ENCODE results near the gene TMEM63C. TPM values are rescaled to one million over a fixed set of nuclear protein-coding genes. Genes with fewer than 3 reads are reported as not detected.
"Not testable (repeated sequence)": the region's sequence is repeated elsewhere in the genome, so short reads cannot be mapped to it uniquely, and the experiment has no call there.

Gene TMEM63C
- total RNA-seq, 1 donor from 2014 or later, result 27.0 TPM

- Histone ChIP-seq H3K9me3 (no peaks in the 10 kb centered on the region), H3K4me3 (no peak overlapping the region), H3K36me3 (peaks cover 0 to 33% of the 10 kb centered on the region in 2 donors), H3K27ac (no peak overlapping the region), H3K27me3 (no peaks in the 10 kb centered on the region), H3K4me1 (peaks cover under 1% of the 10 kb centered on the region)
- no peak for DNase-seq (ENCODE audit: extremely low spot score in 2 of 2)
- no peak for TF ChIP-seq CTCF (IDR thresholded peaks at IDR 0.05)
- no peak for TF ChIP-seq POLR2AphosphoS5 (IDR thresholded peaks at IDR 0.05; ENCODE audit: insufficient read depth in 1 of 2, low read depth in 1 of 2)
- TF ChIP-seq POLR2A (IDR thresholded peaks at IDR 0.05), result no peak
- intact Hi-C loops (cut with DNase I), result no loop called here
Observed at GRCh38 chr14:77276295-77276935, 94.8 kb downstream of the TMEM63C start.

DNA sequence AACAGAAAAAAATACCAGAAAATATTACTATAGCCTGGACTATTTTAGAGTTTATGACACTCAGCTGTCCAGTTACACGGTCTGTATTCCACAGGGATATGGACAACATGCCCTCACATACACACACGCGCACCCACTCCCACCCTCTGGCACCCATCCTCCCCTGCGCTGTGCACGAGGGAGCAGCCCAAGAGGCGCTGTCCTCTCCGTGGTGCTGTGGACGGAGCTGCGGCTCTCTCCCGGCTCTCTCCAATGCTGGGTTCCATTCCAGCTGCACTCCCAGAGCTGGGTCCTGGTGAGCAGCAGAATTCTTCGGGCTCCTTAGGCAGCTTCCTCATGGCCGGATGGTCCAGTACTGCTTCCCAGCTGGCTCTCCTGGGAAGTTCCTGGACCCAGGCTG, 95.4 kb downstream of the TMEM63C start:
- no peak for DNase-seq (ENCODE audit: extremely low spot score in 2 of 2)
- H3K9me3 ChIP-seq, result no peaks in the 10 kb centered on the region
- no peaks in the 10 kb centered on the region for H3K27me3 ChIP-seq
- H3K36me3 ChIP-seq, result peaks cover 0 to 33% of the 10 kb centered on the region in 2 donors
- intact Hi-C loops (cut with DNase I), result no loop called here
- no peak overlapping the region for H3K27ac ChIP-seq
- H3K4me3 ChIP-seq, result no peak overlapping the region
- TF ChIP-seq POLR2AphosphoS5 (IDR thresholded peaks at IDR 0.05; ENCODE audit: insufficient read depth in 1 of 2, low read depth in 1 of 2), result no peak
- no peak for TF ChIP-seq CTCF (IDR thresholded peaks at IDR 0.05)
- no peak for TF ChIP-seq POLR2A (IDR thresholded peaks at IDR 0.05)
- no peaks in the 10 kb centered on the region for H3K4me1 ChIP-seq

- no peak overlapping the region for H3K27ac ChIP-seq
- no peak overlapping the region for H3K4me3 ChIP-seq
- DNase-seq (ENCODE audit: extremely low spot score in 2 of 2), result no peak
- peaks cover 0 to 40% of the 10 kb centered on the region in 2 donors for H3K36me3 ChIP-seq
- H3K9me3 ChIP-seq, result no peaks in the 10 kb centered on the region
- no peaks in the 10 kb centered on the region for H3K4me1 ChIP-seq
- no peaks in the 10 kb centered on the region for H3K27me3 ChIP-seq
- no peak for TF ChIP-seq POLR2A (IDR thresholded peaks at IDR 0.05)
- TF ChIP-seq POLR2AphosphoS5 (IDR thresholded peaks at IDR 0.05; ENCODE audit: insufficient read depth in 1 of 2, low read depth in 1 of 2), result no peak
- TF ChIP-seq CTCF (IDR thresholded peaks at IDR 0.05), result no peak
- intact Hi-C loops (cut with DNase I), result no loop called here
Observed at GRCh38 chr14:77278461-77279230, 97.0 kb downstream of the TMEM63C start.

GRCh38 chr14:77279719-77280118, 98.1 kb downstream of the TMEM63C start:
- intact Hi-C loops (cut with DNase I), result no loop called here

GRCh38 chr14:77280921-77281320, 99.3 kb downstream of the TMEM63C start:
- H3K4me1 ChIP-seq; H3K9me3 ChIP-seq; intact Hi-C loops (cut with DNase I); H3K27ac ChIP-seq; DNase-seq (ENCODE audit: extremely low spot score in 2 of 2); H3K4me3 ChIP-seq; H3K27me3 ChIP-seq: not testable (repeated sequence)
- peaks cover 0 to 63% of the 10 kb centered on the region in 2 donors for H3K36me3 ChIP-seq

More at GRCh38 chr14:77279719-77280118, 98.1 kb downstream of the TMEM63C start:
- no peak overlapping the region for H3K27ac ChIP-seq
- DNase-seq (ENCODE audit: extremely low spot score in 2 of 2), result no peak
- no peaks in the 10 kb centered on the region for H3K4me1 ChIP-seq
- peaks cover 0 to 51% of the 10 kb centered on the region in 2 donors for H3K36me3 ChIP-seq
- TF ChIP-seq POLR2AphosphoS5 (IDR thresholded peaks at IDR 0.05; ENCODE audit: insufficient read depth in 1 of 2, low read depth in 1 of 2), result no peak
- no peak for TF ChIP-seq CTCF (IDR thresholded peaks at IDR 0.05)
- TF ChIP-seq POLR2A (IDR thresholded peaks at IDR 0.05), result no peak
- H3K4me3 ChIP-seq, result no peak overlapping the region
- no peaks in the 10 kb centered on the region for H3K27me3 ChIP-seq
- no peaks in the 10 kb centered on the region for H3K9me3 ChIP-seq
